Measurements from ENCODE around the gene TMTC3.
A peak's percentile ranks its signal among the peaks of the same experiment; 100 is the strongest.

Gene TMTC3

GRCh38 chr12:88228720-88229119 is 86.6 kb downstream of the TMTC3 start:
- no peak for DNase-seq

- DNase-seq: no peak
Measured at GRCh38 chr12:88230271-88230670, 88.2 kb downstream of the TMTC3 start.

DNA sequence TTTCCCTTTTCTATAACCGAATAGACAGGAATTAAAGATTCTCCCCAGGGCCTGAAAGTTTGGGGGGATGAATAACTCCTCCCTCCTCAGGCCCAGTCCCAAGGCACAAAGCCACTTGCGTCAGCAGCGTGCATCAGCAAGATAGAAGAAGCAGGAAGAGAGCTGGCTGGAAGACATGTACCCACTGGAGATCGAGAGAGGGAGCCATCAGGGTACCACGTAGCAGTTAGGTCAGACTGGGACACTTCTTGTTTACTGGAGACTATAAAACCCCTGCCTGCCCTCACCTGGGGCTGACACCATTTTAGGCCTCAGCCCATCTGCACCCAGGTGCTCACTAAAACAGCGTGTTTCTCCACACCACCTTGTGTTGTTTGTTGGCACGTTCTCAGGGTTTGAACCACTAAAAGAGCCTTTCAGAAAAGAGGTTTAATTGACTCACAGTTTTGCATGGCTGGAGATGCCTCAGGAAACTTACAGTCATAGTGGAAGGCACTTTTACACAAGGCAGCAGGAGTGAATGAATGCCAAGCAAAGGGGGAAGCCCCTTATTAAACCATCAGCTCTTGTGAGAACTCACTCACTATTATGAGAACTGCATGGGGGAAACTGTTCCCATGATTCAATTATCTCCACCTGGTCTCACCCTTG is 93.2 kb downstream of the TMTC3 start:
- no peak for DNase-seq

GRCh38 chr12:88237954-88238353 is 95.8 kb downstream of the TMTC3 start:
- peak; percentile 72 for DNase-seq

DNA sequence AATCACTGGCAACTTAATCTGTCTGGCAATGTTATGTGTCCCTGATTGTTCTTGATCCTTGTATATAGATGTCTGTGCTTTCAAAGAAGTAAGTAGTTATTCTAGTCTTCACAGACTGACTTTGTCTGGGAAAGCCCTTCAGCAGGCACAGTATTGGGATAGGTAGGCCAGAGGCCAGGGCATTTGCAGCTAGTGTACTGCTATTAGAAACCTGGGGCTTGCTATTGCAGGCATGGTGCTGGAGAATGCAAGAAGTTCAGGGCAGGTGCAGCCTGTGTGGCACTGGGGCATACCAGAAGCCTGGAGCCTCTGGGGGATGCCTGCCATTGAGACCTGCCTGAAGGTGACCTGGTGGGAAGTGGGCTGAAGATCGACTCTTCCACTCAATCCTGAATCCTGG is 96.3 kb downstream of the TMTC3 start:
- no peak for DNase-seq

GRCh38 chr12:88241862-88242570 is 99.9 kb downstream of the TMTC3 start:
- peak; percentile 96 for DNase-seq

DNA sequence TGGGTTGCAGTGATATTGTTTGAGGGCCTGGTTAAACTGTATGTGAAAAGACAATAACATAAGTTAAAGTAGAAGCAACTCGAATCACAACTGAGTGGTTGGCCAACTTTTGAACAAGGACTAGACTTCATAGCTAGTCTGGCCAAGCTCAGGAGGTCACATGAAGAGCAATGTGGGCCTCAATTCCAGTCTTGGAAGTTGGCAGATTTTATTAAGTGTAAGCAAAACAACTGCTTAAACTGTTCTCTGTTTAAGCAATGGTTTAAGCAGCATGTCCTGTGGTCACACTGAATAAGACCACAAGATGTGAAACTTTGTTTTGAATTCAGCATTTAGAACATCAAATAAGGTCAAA is 100.4 kb downstream of the TMTC3 start:
- peak; percentile 49 for DNase-seq

- DNase-seq: no peak
Measured at GRCh38 chr12:88242939-88243338, 100.8 kb downstream of the TMTC3 start.

- DNase-seq: no peak
Measured at GRCh38 chr12:88243982-88244381, 101.9 kb downstream of the TMTC3 start.

DNA sequence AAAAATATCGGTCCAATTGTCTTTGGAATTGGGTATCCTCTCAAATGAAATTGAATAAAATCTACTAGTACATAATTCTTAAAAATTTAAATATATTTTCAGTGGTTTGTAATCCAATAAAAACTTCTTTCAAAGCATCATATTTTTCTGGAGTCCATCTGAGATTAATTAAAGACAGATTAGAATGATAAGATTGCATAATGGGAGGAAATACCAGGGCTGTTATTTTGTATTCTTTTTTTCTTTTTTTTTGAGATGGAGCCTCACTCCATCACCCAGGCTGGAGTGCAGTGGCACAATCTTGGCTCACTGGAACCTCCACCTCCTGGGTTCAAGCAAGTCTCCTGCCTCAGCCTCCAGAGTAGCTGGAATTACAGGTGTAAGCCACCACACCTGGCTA is 103.8 kb downstream of the TMTC3 start:
- peak; percentile 35 for DNase-seq

DNA sequence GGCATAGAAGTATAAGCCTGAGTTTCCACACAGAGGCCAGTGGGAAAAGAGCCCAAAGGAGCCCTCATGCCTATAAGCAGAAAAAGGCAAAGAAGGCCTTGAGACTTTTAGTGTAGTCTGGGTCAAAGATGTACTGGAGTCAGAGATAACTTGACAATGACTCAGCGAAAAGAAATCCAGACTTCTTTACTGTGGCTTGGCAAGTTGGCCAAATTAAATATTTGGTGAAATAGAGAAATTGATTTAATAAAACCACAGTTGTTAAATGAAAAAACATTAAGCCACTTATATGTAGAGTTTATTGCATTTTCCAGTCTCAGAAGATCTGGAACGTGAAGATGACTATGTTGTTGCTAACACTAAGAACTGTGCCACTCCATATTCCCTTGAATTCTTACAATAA is 105.1 kb downstream of the TMTC3 start:
- DNase-seq: peak; percentile 92

- no peak for DNase-seq
Measured at GRCh38 chr12:88248606-88249005, 106.5 kb downstream of the TMTC3 start.
